HepG2 (cell line): ENCODE results near the gene RSL1D1. TPM values are rescaled to one million over a fixed set of nuclear protein-coding genes. Genes with fewer than 3 reads are reported as not detected.

Source experiments
- ATF4 ChIP-seq, 2 experiments: fragments of 450-650 bp in 1 of 2; sonication (generic) in 1 of 2; formaldehyde crosslinking; IDR thresholded peaks; 2 replicates each; pipeline versions ENCODE4 v1.5.0 to v1.8.0; 2020 to 2022; ENCODE audit warnings: mild to moderate bottlenecking in 1 of 2, missing genetic modification reagents in 1 of 2
- CEBPG ChIP-seq: IDR thresholded peaks from 2 replicates; pipeline ENCODE4 v1.6.1; 2016
- CSRNP2 ChIP-seq: sonication (generic); formaldehyde crosslinking; conservative IDR thresholded peaks from 2 replicates; pipeline ENCODE4 v1.8.0; 2022; ENCODE audit warnings: low read depth, missing genetic modification reagents
- MAF1 ChIP-seq: sonication (generic); formaldehyde crosslinking; IDR thresholded peaks from 2 replicates; pipeline ENCODE4 v1.5.0; 2020; ENCODE audit warnings: missing genetic modification reagents, borderline replicate concordance
- MEIS2 ChIP-seq: sonication (generic); formaldehyde crosslinking; IDR thresholded peaks from 2 replicates; pipeline ENCODE4 v1.9.0; 2021; ENCODE audit warnings: mild to moderate bottlenecking, missing genetic modification reagents
- MIER2 ChIP-seq: IDR thresholded peaks from 2 replicates; pipeline ENCODE4 v1.6.1; 2016; ENCODE audit warnings: missing biosample characterization, missing genetic modification reagents
- NFKBIZ ChIP-seq: IDR thresholded peaks from 2 replicates; pipeline ENCODE4 v1.6.1; 2018; ENCODE audit warnings: missing genetic modification reagents, missing compliant biosample characterization
- PBX3 ChIP-seq: sonication (generic); formaldehyde crosslinking; IDR thresholded peaks from 2 replicates; pipeline ENCODE4 v1.8.1; 2023; ENCODE audit warnings: missing genetic modification reagents, inconsistent platforms, borderline replicate concordance
- POLR2G ChIP-seq: fragments of 200-400 bp; formaldehyde crosslinking; IDR thresholded peaks from 2 replicates; pipeline ENCODE4 v1.6.1; 2018; ENCODE audit warnings: mild to moderate bottlenecking, low read depth, low read length, moderate library complexity
- RFX3 ChIP-seq: IDR thresholded peaks from 2 replicates; pipeline ENCODE4 v1.6.1; 2016; ENCODE audit warnings: missing biosample characterization, missing genetic modification reagents
- SKI ChIP-seq: fragments of 450-650 bp; IDR thresholded peaks from one replicate; pipeline ENCODE4 v1.6.1; 2018; ENCODE audit warnings: mild to moderate bottlenecking; ENCODE audit not compliant: partially characterized antibody
- TP53 ChIP-seq: sonication (generic); formaldehyde crosslinking; conservative IDR thresholded peaks from 2 replicates; pipeline ENCODE4 v1.4.0; 2020; ENCODE audit warnings: missing genetic modification reagents
- ZBTB42 ChIP-seq: sonication (generic); formaldehyde crosslinking; IDR thresholded peaks from 2 replicates; pipeline ENCODE4 v1.5.0; 2020; ENCODE audit warnings: mild to moderate bottlenecking, missing genetic modification reagents
- ZBTB49 ChIP-seq: sonication (generic); formaldehyde crosslinking; IDR thresholded peaks from 2 replicates; pipeline ENCODE4 v1.4.0; 2020; ENCODE audit warnings: missing genetic modification reagents, borderline replicate concordance
- ZC3H4 ChIP-seq: sonication (generic); formaldehyde crosslinking; IDR thresholded peaks from 2 replicates; pipeline ENCODE4 v1.4.0; 2020; ENCODE audit warnings: missing genetic modification reagents, borderline replicate concordance
- ZNF12 ChIP-seq: sonication (generic); formaldehyde crosslinking; IDR thresholded peaks from 2 replicates; pipeline ENCODE4 v1.5.0; 2020; ENCODE audit warnings: missing genetic modification reagents
- ZNF431 ChIP-seq: sonication (generic); formaldehyde crosslinking; IDR thresholded peaks from 2 replicates; pipeline ENCODE4 v1.9.0; 2022; ENCODE audit warnings: missing genetic modification reagents, low read depth, mild to moderate bottlenecking, borderline replicate concordance
- ZNF503 ChIP-seq: sonication (generic); formaldehyde crosslinking; IDR thresholded peaks from 2 replicates; pipeline ENCODE4 v1.4.0; 2020; ENCODE audit warnings: missing genetic modification reagents
- ZNF704 ChIP-seq: sonication (generic); formaldehyde crosslinking; IDR thresholded peaks from 2 replicates; pipeline ENCODE4 v1.8.1; 2023; ENCODE audit warnings: mild to moderate bottlenecking, inconsistent platforms, moderate library complexity, missing genetic modification reagents, borderline replicate concordance
- polyA plus RNA-seq, 8 experiments: library from polyadenylated mRNA; depleted of rRNA in 3 of 8; stranded (reverse) in 7 of 8; unstranded in 1 of 8; fragments of >200 nt; fragmentation: Illumina TruSeq in 4 of 8; extraction: Trizol in 4 of 8; gene quantifications; 2 replicates each; pipeline versions ENCODE4 v1.2.1 to v1.2.3, GENCODE V29; 2011 to 2016; ENCODE audit warnings: low read depth in 4 of 8, missing spikeins in 1 of 8, mixed read lengths in 1 of 8; ENCODE audit not compliant: insufficient read depth in 1 of 8
- total RNA-seq, 5 experiments: library from RNA; depleted of rRNA; stranded (reverse); fragments of >200 nt; fragmentation: Illumina TruSeq; extraction: Trizol; gene quantifications; 2 replicates each; pipeline ENCODE4 v1.2.3, GENCODE V29; 2016; ENCODE audit warnings: low read depth in 1 of 5

Gene RSL1D1
- total and polyA plus RNA-seq, 2 of the 13 experiments (the other 11 are each of a cell fraction or from before 2014, with no cell fraction given): 187 to 343 TPM

GRCh38 chr16:11869353-11870228, 18.2 kb upstream of the RSL1D1 start (continued):
- TF ChIP-seq ZBTB49 (CRISPR knock-in tag): peak; percentile 76; the same call in 1 of the 2 replicates
- peak; percentile 27 for TF ChIP-seq SKI
- 0 out of 2 replicates have a peak, but pooled peaks have one; percentile 44 for TF ChIP-seq TP53 (CRISPR knock-in tag)
- no peak for TF ChIP-seq RFX3 (CRISPR knock-in tag)
- peak; percentile 78 for TF ChIP-seq MIER2 (CRISPR knock-in tag)
- TF ChIP-seq NFKBIZ (CRISPR knock-in tag): 0 out of 2 replicates have a peak, but pooled peaks have one; percentile 59
- TF ChIP-seq MEIS2: no peak
- no peak for TF ChIP-seq ZBTB42 (CRISPR knock-in tag)
- TF ChIP-seq ZNF503: no peak; the same call in 1 of the 2 replicates
- TF ChIP-seq ZC3H4: no peak
- no peak for TF ChIP-seq ZNF704
- TF ChIP-seq MAF1 (CRISPR knock-in tag): no peak
- TF ChIP-seq ZNF12: peak; percentile 35
- TF ChIP-seq ATF4 (CRISPR knock-in tag; IDR thresholded peaks at IDR 0.05): peak in 1 of 2 experiments; percentile 43; a peak in 1 of 4 replicates
- peak; percentile 86 for TF ChIP-seq CEBPG (CRISPR knock-in tag)
- no peak for TF ChIP-seq PBX3 (CRISPR knock-in tag)
- TF ChIP-seq ZNF431: no peak
- TF ChIP-seq POLR2G: peak; percentile 53; the same call in 1 of the 2 replicates
- TF ChIP-seq CSRNP2 (CRISPR knock-in tag): no peak
